T-helper 2 cell treated with Interferon-gamma antibody and Interleukin-4, amounts not matched to agents 5 μg/mL and 100 μg/mL, for 36 hours (primary cell): ENCODE measurements around the gene RAB11A.
A peak's percentile ranks its signal among the peaks of the same experiment; 100 is the strongest.

Experiments
- DNase-seq: peaks from one replicate; pipeline ENCODE4 v3.0.0; 2021; ENCODE audit warnings: low spot score
- H3K27ac Mint-ChIP-seq: one replicate; pipeline ENCODE4 v1.8.0; 2021; ENCODE audit warnings: mild to moderate bottlenecking, mixed read lengths
- H3K27me3 Mint-ChIP-seq: one replicate; pipeline ENCODE4 v1.8.0; 2021; ENCODE audit warnings: low read depth, mixed read lengths
- H3K36me3 Mint-ChIP-seq: one replicate; pipeline ENCODE4 v1.8.0; 2021; ENCODE audit warnings: low read depth, mixed read lengths
- H3K4me1 Mint-ChIP-seq: one replicate; pipeline ENCODE4 v1.8.0; 2021; ENCODE audit warnings: low read depth, mixed read lengths
- H3K4me3 Mint-ChIP-seq: one replicate; pipeline ENCODE4 v1.8.0; 2022; ENCODE audit warnings: mild to moderate bottlenecking, moderate library complexity, mixed read lengths
- H3K9me3 Mint-ChIP-seq: one replicate; pipeline ENCODE4 v1.8.0; 2021; ENCODE audit warnings: mixed read lengths

The RAB11A gene

GRCh38 chr15:65885668-65886218 lies 16.5 kb downstream of the RAB11A start:
- Mint-ChIP-seq H3K36me3 (peaks cover 76% of the 10 kb centered on the region), H3K4me1 (peaks cover 68% of the 10 kb centered on the region), H3K27ac (no peak overlapping the region), H3K4me3 (no peak overlapping the region), H3K9me3 (peaks cover 2% of the 10 kb centered on the region), H3K27me3 (no peaks in the 10 kb centered on the region)
- no peak for DNase-seq

GRCh38 chr15:65887565-65887964 lies 18.3 kb downstream of the RAB11A start:
- Mint-ChIP-seq H3K27ac (peak overlapping the region; percentile 85), H3K36me3 (peaks cover 75% of the 10 kb centered on the region), H3K4me1 (peaks cover 55% of the 10 kb centered on the region), H3K4me3 (peak overlapping the region; percentile 69), H3K27me3 (no peaks in the 10 kb centered on the region), H3K9me3 (peaks cover 2% of the 10 kb centered on the region)
- DNase-seq: peak; percentile 63

- peaks cover 68% of the 10 kb centered on the region for H3K36me3 Mint-ChIP-seq
Observed at GRCh38 chr15:65888981-65889380, 19.7 kb downstream of the RAB11A start.

GRCh38 chr15:65893060-65893459 lies 23.8 kb downstream of the RAB11A start:
- H3K27me3 Mint-ChIP-seq: no peaks in the 10 kb centered on the region
- H3K27ac Mint-ChIP-seq: no peak overlapping the region
- no peak overlapping the region for H3K4me3 Mint-ChIP-seq
- no peak for DNase-seq
- peaks cover 16% of the 10 kb centered on the region for H3K4me1 Mint-ChIP-seq
- H3K36me3 Mint-ChIP-seq: peaks cover 38% of the 10 kb centered on the region
- no peaks in the 10 kb centered on the region for H3K9me3 Mint-ChIP-seq

More at GRCh38 chr15:65888981-65889380, 19.7 kb downstream of the RAB11A start:
- peak; percentile 27 for DNase-seq
- Mint-ChIP-seq H3K9me3 (peaks cover 2% of the 10 kb centered on the region), H3K27me3 (no peaks in the 10 kb centered on the region), H3K27ac (no peak overlapping the region), H3K4me1 (peaks cover 47% of the 10 kb centered on the region), H3K4me3 (peak overlapping the region; percentile 24)

- H3K9me3 Mint-ChIP-seq: no peaks in the 10 kb centered on the region
- H3K4me3 Mint-ChIP-seq: no peak overlapping the region
- H3K27me3 Mint-ChIP-seq: no peaks in the 10 kb centered on the region
- no peak overlapping the region for H3K27ac Mint-ChIP-seq
- peaks cover 25% of the 10 kb centered on the region for H3K36me3 Mint-ChIP-seq
- H3K4me1 Mint-ChIP-seq: peaks cover 2% of the 10 kb centered on the region
- no peak for DNase-seq
Observed at GRCh38 chr15:65896236-65896635, 26.9 kb downstream of the RAB11A start.

- no peak overlapping the region for H3K4me3 Mint-ChIP-seq
- peaks cover 9% of the 10 kb centered on the region for H3K4me1 Mint-ChIP-seq
- H3K27me3 Mint-ChIP-seq: no peaks in the 10 kb centered on the region
- no peaks in the 10 kb centered on the region for H3K9me3 Mint-ChIP-seq
- peaks cover 20% of the 10 kb centered on the region for H3K36me3 Mint-ChIP-seq
- no peak for DNase-seq
- no peak overlapping the region for H3K27ac Mint-ChIP-seq
Observed at GRCh38 chr15:65900488-65900887, 31.2 kb downstream of the RAB11A start.

- no peaks in the 10 kb centered on the region for H3K27me3 Mint-ChIP-seq
- H3K4me1 Mint-ChIP-seq: peaks cover 9% of the 10 kb centered on the region
- no peak for DNase-seq
- no peak overlapping the region for H3K4me3 Mint-ChIP-seq
- H3K9me3 Mint-ChIP-seq: no peaks in the 10 kb centered on the region
- no peak overlapping the region for H3K27ac Mint-ChIP-seq
- H3K36me3 Mint-ChIP-seq: peaks cover 21% of the 10 kb centered on the region
Observed at GRCh38 chr15:65901336-65901735, 32.0 kb downstream of the RAB11A start.

- Mint-ChIP-seq H3K4me3 (no peak overlapping the region), H3K9me3 (no peaks in the 10 kb centered on the region), H3K27ac (peak overlapping the region; percentile 7), H3K27me3 (no peaks in the 10 kb centered on the region), H3K36me3 (peaks cover 18% of the 10 kb centered on the region), H3K4me1 (peaks cover 9% of the 10 kb centered on the region)
- no peak for DNase-seq
Observed at GRCh38 chr15:65901836-65902235, 32.5 kb downstream of the RAB11A start.

GRCh38 chr15:65902373-65902772 lies 33.1 kb downstream of the RAB11A start:
- no peak for DNase-seq
- Mint-ChIP-seq H3K9me3 (no peaks in the 10 kb centered on the region), H3K4me1 (peaks cover 9% of the 10 kb centered on the region), H3K4me3 (no peak overlapping the region), H3K27me3 (no peaks in the 10 kb centered on the region), H3K27ac (peak overlapping the region; percentile 7), H3K36me3 (peaks cover 18% of the 10 kb centered on the region)

GRCh38 chr15:65903296-65904073 lies 34.2 kb downstream of the RAB11A start:
- Mint-ChIP-seq H3K27me3 (no peaks in the 10 kb centered on the region), H3K27ac (no peak overlapping the region), H3K9me3 (no peaks in the 10 kb centered on the region), H3K36me3 (peaks cover 21% of the 10 kb centered on the region), H3K4me1 (peaks cover 9% of the 10 kb centered on the region), H3K4me3 (no peak overlapping the region)
- no peak for DNase-seq

- Mint-ChIP-seq H3K4me3 (no peak overlapping the region), H3K4me1 (peaks cover 9% of the 10 kb centered on the region), H3K9me3 (no peaks in the 10 kb centered on the region), H3K27ac (no peak overlapping the region), H3K27me3 (no peaks in the 10 kb centered on the region), H3K36me3 (peaks cover 19% of the 10 kb centered on the region)
- DNase-seq: no peak
Observed at GRCh38 chr15:65904301-65904700, 35.0 kb downstream of the RAB11A start.

GRCh38 chr15:65906396-65906795 lies 37.1 kb downstream of the RAB11A start:
- no peaks in the 10 kb centered on the region for H3K9me3 Mint-ChIP-seq
- no peak overlapping the region for H3K4me3 Mint-ChIP-seq
- no peak for DNase-seq
- H3K4me1 Mint-ChIP-seq: peaks cover 9% of the 10 kb centered on the region
- no peaks in the 10 kb centered on the region for H3K27me3 Mint-ChIP-seq
- peaks cover 11% of the 10 kb centered on the region for H3K36me3 Mint-ChIP-seq
- no peak overlapping the region for H3K27ac Mint-ChIP-seq

GRCh38 chr15:65907661-65908060 lies 38.4 kb downstream of the RAB11A start:
- Mint-ChIP-seq H3K36me3 (peaks cover 8% of the 10 kb centered on the region), H3K9me3 (no peaks in the 10 kb centered on the region), H3K27ac (no peak overlapping the region), H3K27me3 (no peaks in the 10 kb centered on the region), H3K4me1 (no peaks in the 10 kb centered on the region), H3K4me3 (no peak overlapping the region)
- no peak for DNase-seq

- H3K36me3 Mint-ChIP-seq: peaks cover 8% of the 10 kb centered on the region
- no peak for DNase-seq
- H3K27ac Mint-ChIP-seq: no peak overlapping the region
- no peaks in the 10 kb centered on the region for H3K9me3 Mint-ChIP-seq
- no peaks in the 10 kb centered on the region for H3K4me1 Mint-ChIP-seq
- H3K4me3 Mint-ChIP-seq: no peak overlapping the region
- H3K27me3 Mint-ChIP-seq: no peaks in the 10 kb centered on the region
Observed at GRCh38 chr15:65908876-65909275, 39.6 kb downstream of the RAB11A start.
